HCT116 (cell line): ENCODE measurements around the gene NBAS.

ENCODE experiments used
- CEBPB ChIP-seq: IDR thresholded peaks from 2 replicates; pipeline ENCODE4 v1.6.1; 2012; ENCODE audit warnings: low read depth
- JUND ChIP-seq: IDR thresholded peaks from 2 replicates; pipeline ENCODE4 v1.6.1; 2012
- POLR2A ChIP-seq: IDR thresholded peaks from 2 replicates; pipeline ENCODE4 v1.7.0; 2011; ENCODE audit warnings: borderline replicate concordance; ENCODE audit not compliant: insufficient read depth, insufficient read length; ENCODE audit errors: extremely low read depth
- REST ChIP-seq: IDR thresholded peaks from 2 replicates; pipeline ENCODE4 v1.6.1; 2012; ENCODE audit warnings: low read depth
- SP1 ChIP-seq: IDR thresholded peaks from 2 replicates; pipeline ENCODE4 v1.6.1; 2012; ENCODE audit warnings: low read depth
- SRF ChIP-seq: IDR thresholded peaks from 2 replicates; pipeline ENCODE4 v1.6.1; 2012; ENCODE audit warnings: low read depth
- TF ChIP-seq, protein P1 (sequence below), 3 experiments: fragments of 200-600 bp in 1 of 3; sonication (generic) in 1 of 3; IDR thresholded peaks in 2 of 3; conservative IDR thresholded peaks in 1 of 3; 2 replicates each; pipeline ENCODE4 v1.5.1; 2012 to 2017; ENCODE audit warnings: low read depth in 2 of 3, low read length in 2 of 3, antibody characterized with exemption in 1 of 3, borderline replicate concordance in 1 of 3, control low read depth in 1 of 3, mild to moderate bottlenecking in 1 of 3, mixed read lengths in 1 of 3, mixed run types in 1 of 3, moderate library complexity in 1 of 3; ENCODE audit not compliant: insufficient read depth in 1 of 3

- no peak for TF ChIP-seq SRF
- TF ChIP-seq JUND = no peak
- TF ChIP-seq, protein P1, sequence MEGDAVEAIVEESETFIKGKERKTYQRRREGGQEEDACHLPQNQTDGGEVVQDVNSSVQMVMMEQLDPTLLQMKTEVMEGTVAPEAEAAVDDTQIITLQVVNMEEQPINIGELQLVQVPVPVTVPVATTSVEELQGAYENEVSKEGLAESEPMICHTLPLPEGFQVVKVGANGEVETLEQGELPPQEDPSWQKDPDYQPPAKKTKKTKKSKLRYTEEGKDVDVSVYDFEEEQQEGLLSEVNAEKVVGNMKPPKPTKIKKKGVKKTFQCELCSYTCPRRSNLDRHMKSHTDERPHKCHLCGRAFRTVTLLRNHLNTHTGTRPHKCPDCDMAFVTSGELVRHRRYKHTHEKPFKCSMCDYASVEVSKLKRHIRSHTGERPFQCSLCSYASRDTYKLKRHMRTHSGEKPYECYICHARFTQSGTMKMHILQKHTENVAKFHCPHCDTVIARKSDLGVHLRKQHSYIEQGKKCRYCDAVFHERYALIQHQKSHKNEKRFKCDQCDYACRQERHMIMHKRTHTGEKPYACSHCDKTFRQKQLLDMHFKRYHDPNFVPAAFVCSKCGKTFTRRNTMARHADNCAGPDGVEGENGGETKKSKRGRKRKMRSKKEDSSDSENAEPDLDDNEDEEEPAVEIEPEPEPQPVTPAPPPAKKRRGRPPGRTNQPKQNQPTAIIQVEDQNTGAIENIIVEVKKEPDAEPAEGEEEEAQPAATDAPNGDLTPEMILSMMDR (IDR thresholded peaks at IDR 0.05 in 2 of 3, conservative IDR thresholded peaks at IDR 0.05 in 1 of 3; ENCODE audit: borderline replicate concordance in 1 of 3, insufficient read depth in 1 of 3, low read depth in 2 of 3, low read length in 2 of 3) = no peak
- TF ChIP-seq REST = no peak
- TF ChIP-seq CEBPB = no peak
- no peak for TF ChIP-seq SP1
- no peak for TF ChIP-seq POLR2A
These were observed 318.1 kb downstream of the NBAS start for GRCh38 chr2:15242936-15243461.
